MM.1S (cell line): ENCODE results near the gene ARSG.

Experiments used
- CTCF ChIP-seq: fragments of 300-600 bp; sonication (generic); IDR thresholded peaks from 2 replicates; pipeline ENCODE4 v1.5.1; 2016; ENCODE audit warnings: antibody characterized with exemption, low read length, mixed read lengths
- EZH2 ChIP-seq: fragments of 300-600 bp; sonication (generic); optimal IDR thresholded peaks from 2 replicates; pipeline ENCODE3; 2017; ENCODE audit warnings: low read depth, mild to moderate bottlenecking, antibody characterized with exemption, low read length, mixed read lengths
- EZH2phosphoT487 ChIP-seq: fragments of 300-600 bp; sonication (generic); IDR thresholded peaks from 2 replicates; pipeline ENCODE4 v1.6.1; 2018; ENCODE audit warnings: antibody characterized with exemption, low read length

- no peak for TF ChIP-seq CTCF
- TF ChIP-seq EZH2: no peak
- no peak for TF ChIP-seq EZH2phosphoT487
These were observed 43.7 kb upstream of the ARSG start, which contains the start of gene AMZ2 for GRCh38 chr17:68247445-68248198.
